PC-3 (cell line): ENCODE results near the gene RAB34.

Experiments used
- CTCF ChIP-seq: fragments of 300-600 bp; sonication (generic); conservative IDR thresholded peaks from 2 replicates; pipeline ENCODE4 v1.5.1; 2017; ENCODE audit warnings: antibody characterized with exemption, low read depth, mild to moderate bottlenecking, low read length
- EZH2 ChIP-seq: fragments of 300-600 bp; sonication (generic); IDR thresholded peaks from one replicate; pipeline ENCODE4 v1.6.1; 2017; ENCODE audit warnings: antibody characterized with exemption, mild to moderate bottlenecking, low read length; ENCODE audit not compliant: unreplicated experiment

GRCh38 chr17:28733346-28733745 is 15.7 kb upstream of the RAB34 start:
- TF ChIP-seq CTCF (no peak), EZH2 (no peak)
